ENCODE data around the gene SLC66A3.

SLC66A3 gene

DNA sequence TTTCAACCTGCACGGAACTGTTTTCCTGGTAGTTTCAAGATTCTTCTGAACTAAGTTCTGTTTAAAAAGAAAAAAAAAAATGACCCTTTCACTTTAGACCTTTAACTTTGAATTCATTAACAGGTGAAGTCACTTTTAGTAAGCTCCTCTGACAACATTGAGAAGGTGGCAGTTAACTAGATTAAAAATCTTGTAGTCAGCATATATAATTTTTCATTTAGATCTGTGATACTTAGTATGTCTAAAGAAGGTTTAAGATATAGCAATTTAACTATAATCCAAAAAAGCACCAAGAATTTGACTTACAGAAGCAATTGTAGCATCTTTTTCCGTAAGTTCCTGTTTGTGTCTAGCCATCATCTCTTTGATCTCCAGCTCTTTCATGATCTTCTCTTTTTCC lies 45.4 kb downstream of the SLC66A3 start:
- Mint-ChIP-seq H3K27ac (no peak overlapping the region), H3K4me3 (no peak overlapping the region), H3K4me1 (no peaks in the 10 kb centered on the region), H3K9me3 (no peaks in the 10 kb centered on the region), H3K36me3 (ENCODE audit: low read depth) (peaks cover 56% of the 10 kb centered on the region), H3K27me3 (ENCODE audit: low read depth, poor library complexity) (no peaks in the 10 kb centered on the region)
- no peak for DNase-seq
- TF ChIP-seq, protein P1, sequence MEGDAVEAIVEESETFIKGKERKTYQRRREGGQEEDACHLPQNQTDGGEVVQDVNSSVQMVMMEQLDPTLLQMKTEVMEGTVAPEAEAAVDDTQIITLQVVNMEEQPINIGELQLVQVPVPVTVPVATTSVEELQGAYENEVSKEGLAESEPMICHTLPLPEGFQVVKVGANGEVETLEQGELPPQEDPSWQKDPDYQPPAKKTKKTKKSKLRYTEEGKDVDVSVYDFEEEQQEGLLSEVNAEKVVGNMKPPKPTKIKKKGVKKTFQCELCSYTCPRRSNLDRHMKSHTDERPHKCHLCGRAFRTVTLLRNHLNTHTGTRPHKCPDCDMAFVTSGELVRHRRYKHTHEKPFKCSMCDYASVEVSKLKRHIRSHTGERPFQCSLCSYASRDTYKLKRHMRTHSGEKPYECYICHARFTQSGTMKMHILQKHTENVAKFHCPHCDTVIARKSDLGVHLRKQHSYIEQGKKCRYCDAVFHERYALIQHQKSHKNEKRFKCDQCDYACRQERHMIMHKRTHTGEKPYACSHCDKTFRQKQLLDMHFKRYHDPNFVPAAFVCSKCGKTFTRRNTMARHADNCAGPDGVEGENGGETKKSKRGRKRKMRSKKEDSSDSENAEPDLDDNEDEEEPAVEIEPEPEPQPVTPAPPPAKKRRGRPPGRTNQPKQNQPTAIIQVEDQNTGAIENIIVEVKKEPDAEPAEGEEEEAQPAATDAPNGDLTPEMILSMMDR (IDR thresholded peaks at IDR 0.05), result no peak

DNA sequence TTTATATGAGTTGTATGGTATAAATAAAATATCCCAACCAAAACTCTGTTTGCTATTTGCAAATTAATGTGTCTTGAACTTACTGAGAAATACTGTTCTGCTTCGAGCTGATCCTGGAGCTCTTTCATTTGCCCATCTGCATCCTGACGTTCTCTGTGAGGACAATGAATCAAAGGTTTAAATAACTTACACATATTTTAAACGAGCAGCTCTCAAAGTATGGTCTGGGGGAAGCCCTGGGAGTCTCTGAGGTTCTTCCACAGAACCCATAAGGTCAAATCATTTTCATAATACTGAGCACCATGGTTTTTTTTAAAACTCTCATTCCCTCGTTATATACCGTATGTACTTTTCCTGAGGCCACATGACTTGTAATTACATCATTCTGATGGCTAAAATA lies 46.7 kb downstream of the SLC66A3 start:
- DNase-seq, result no peak
- Mint-ChIP-seq H3K4me3 (no peak overlapping the region), H3K27ac (no peak overlapping the region), H3K27me3 (ENCODE audit: low read depth, poor library complexity) (no peaks in the 10 kb centered on the region), H3K4me1 (no peaks in the 10 kb centered on the region), H3K9me3 (no peaks in the 10 kb centered on the region), H3K36me3 (ENCODE audit: low read depth) (peaks cover 45% of the 10 kb centered on the region)
- TF ChIP-seq, protein P1 (IDR thresholded peaks at IDR 0.05), result no peak

DNA sequence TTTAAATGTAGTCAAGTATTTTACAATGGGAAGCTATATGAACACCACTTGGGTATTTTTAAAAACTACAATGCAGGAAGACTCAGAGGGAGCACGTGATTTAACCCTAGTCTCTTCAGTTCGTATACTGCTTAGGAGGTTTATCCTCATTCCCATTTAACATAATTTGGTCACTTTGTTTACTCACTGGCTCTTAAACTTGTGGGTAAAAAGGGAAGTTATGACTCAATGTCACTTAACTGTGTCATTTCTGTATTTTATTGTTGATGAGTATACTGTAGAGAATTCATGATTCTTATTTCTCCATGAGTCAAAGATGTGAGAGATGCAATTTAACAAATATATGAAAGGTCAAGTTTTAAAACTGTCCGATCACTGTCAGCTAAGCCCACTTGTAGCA lies 48.2 kb downstream of the SLC66A3 start:
- H3K4me3 Mint-ChIP-seq, result no peak overlapping the region
- TF ChIP-seq, protein P1 (IDR thresholded peaks at IDR 0.05), result no peak
- H3K36me3 Mint-ChIP-seq (ENCODE audit: low read depth), result peaks cover 48% of the 10 kb centered on the region
- no peak for DNase-seq
- no peaks in the 10 kb centered on the region for H3K9me3 Mint-ChIP-seq
- no peaks in the 10 kb centered on the region for H3K4me1 Mint-ChIP-seq
- no peak overlapping the region for H3K27ac Mint-ChIP-seq
- no peaks in the 10 kb centered on the region for H3K27me3 Mint-ChIP-seq (ENCODE audit: low read depth, poor library complexity)

GRCh38 chr2:11208083-11208482 lies 52.8 kb downstream of the SLC66A3 start:
- Mint-ChIP-seq H3K27me3 (ENCODE audit: low read depth, poor library complexity) (no peaks in the 10 kb centered on the region), H3K27ac (no peak overlapping the region), H3K9me3 (no peaks in the 10 kb centered on the region), H3K4me3 (no peak overlapping the region), H3K4me1 (no peaks in the 10 kb centered on the region), H3K36me3 (ENCODE audit: low read depth) (peaks cover 39% of the 10 kb centered on the region)
- TF ChIP-seq, protein P1 (IDR thresholded peaks at IDR 0.05), result no peak
- DNase-seq, result no peak

DNA sequence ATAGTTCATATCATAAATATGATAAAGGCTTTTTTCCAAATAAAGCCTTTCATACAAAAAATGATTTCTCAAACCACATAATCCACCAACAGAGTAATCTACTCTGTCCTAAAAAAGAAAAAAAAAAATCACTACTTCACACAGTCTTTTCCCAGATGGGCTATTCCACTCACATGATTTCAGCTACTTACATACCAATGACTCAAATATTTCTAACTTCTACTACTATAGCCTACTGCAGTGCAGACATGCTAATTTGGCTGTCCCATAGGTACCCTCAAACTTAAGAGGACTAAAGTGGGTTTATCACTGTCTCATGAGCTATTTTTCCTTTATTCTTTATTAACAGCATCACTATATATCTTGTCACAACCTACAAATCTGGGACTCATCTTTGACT lies 57.4 kb downstream of the SLC66A3 start:
- no peak overlapping the region for H3K4me3 Mint-ChIP-seq
- no peak for DNase-seq
- peaks cover 70% of the 10 kb centered on the region for H3K36me3 Mint-ChIP-seq (ENCODE audit: low read depth)
- no peaks in the 10 kb centered on the region for H3K4me1 Mint-ChIP-seq
- no peaks in the 10 kb centered on the region for H3K9me3 Mint-ChIP-seq
- TF ChIP-seq, protein P1 (IDR thresholded peaks at IDR 0.05), result no peak
- H3K27me3 Mint-ChIP-seq (ENCODE audit: low read depth, poor library complexity), result no peaks in the 10 kb centered on the region
- H3K27ac Mint-ChIP-seq, result no peak overlapping the region

DNA sequence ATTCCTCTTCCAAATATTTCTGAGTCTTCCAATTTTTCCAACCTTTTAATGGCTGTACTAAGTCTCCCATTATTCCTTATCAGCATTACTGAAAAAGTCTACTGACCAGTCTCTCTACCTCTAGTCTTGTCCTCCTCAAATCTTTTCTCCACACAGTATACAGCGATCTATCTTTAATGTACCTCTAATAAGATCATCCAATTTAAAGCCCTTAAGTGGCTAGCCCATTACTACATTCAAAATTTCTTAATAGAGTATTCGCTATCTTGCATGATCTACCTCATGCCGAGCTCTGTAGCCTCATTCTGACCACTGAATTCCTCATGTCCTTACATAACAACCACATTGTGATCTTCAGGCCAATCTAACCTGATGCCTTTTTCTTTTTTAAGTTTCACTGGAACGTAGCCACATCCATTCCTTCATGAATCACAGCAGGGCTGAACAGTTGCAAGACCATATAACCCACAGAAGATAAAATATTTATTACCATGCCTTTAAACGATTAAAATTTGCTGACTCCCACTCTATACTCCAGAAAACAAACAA lies 57.9 kb downstream of the SLC66A3 start:
- TF ChIP-seq, protein P1 (IDR thresholded peaks at IDR 0.05), result no peak
- H3K4me1 Mint-ChIP-seq, result no peaks in the 10 kb centered on the region
- H3K27me3 Mint-ChIP-seq (ENCODE audit: low read depth, poor library complexity), result no peaks in the 10 kb centered on the region
- peak overlapping the region; percentile 24 for H3K27ac Mint-ChIP-seq
- H3K4me3 Mint-ChIP-seq, result no peak overlapping the region
- H3K36me3 Mint-ChIP-seq (ENCODE audit: low read depth), result peaks cover 73% of the 10 kb centered on the region
- no peak for DNase-seq
- H3K9me3 Mint-ChIP-seq, result no peaks in the 10 kb centered on the region
